ENCODE results near the gene SPEF1.

The SPEF1 gene

GRCh38 chr20:3764659-3765058, 16.6 kb downstream of the SPEF1 start:
- DNase-seq: no peak

GRCh38 chr20:3763671-3764601, 17.3 kb downstream of the SPEF1 start:
- no peak for DNase-seq

- peak; percentile 86 for DNase-seq
Observed at GRCh38 chr20:3760655-3761348, 20.4 kb downstream of the SPEF1 start.

GRCh38 chr20:3759884-3760283, 21.4 kb downstream of the SPEF1 start:
- no peak for DNase-seq

- DNase-seq: no peak
Observed at GRCh38 chr20:3759316-3759823, 21.9 kb downstream of the SPEF1 start.

- DNase-seq: no peak
Observed at GRCh38 chr20:3758566-3758965, 22.7 kb downstream of the SPEF1 start.

- no peak for DNase-seq
Observed at GRCh38 chr20:3757268-3757667, 24.0 kb downstream of the SPEF1 start.

GRCh38 chr20:3755814-3756480, 25.3 kb downstream of the SPEF1 start:
- DNase-seq: no peak

GRCh38 chr20:3755269-3755668, 26.0 kb downstream of the SPEF1 start:
- DNase-seq: no peak

GRCh38 chr20:3754276-3754630, 27.0 kb downstream of the SPEF1 start:
- DNase-seq: no peak

- DNase-seq: no peak
Observed at GRCh38 chr20:3753501-3754275, 27.6 kb downstream of the SPEF1 start.

- peak; percentile 74 for DNase-seq
Observed at GRCh38 chr20:3753098-3753497, 28.1 kb downstream of the SPEF1 start.

GRCh38 chr20:3752386-3752759, 28.9 kb downstream of the SPEF1 start:
- no peak for DNase-seq

GRCh38 chr20:3751675-3752385, 29.4 kb downstream of the SPEF1 start:
- peak; percentile 87 for DNase-seq

- DNase-seq: no peak
Observed at GRCh38 chr20:3751305-3751674, 30.0 kb downstream of the SPEF1 start.

- DNase-seq: peak; percentile 30
Observed at GRCh38 chr20:3749689-3750531, 31.3 kb downstream of the SPEF1 start.

- DNase-seq: no peak
Observed at GRCh38 chr20:3749087-3749688, 32.1 kb downstream of the SPEF1 start.

- DNase-seq: no peak
Observed at GRCh38 chr20:3748073-3748472, 33.2 kb downstream of the SPEF1 start.

- DNase-seq: no peak
Observed at GRCh38 chr20:3747471-3747870, 33.8 kb downstream of the SPEF1 start.

- no peak for DNase-seq
Observed at GRCh38 chr20:3745686-3746173, 35.5 kb downstream of the SPEF1 start.
